NCI-H1105 (cell line): ENCODE measurements around the gene SPATA9.
"Not testable (repeated sequence)": the region's sequence is repeated elsewhere in the genome, so short reads cannot be mapped to it uniquely, and the experiment has no call there.

Experiments
- DNase-seq: peaks from one replicate; lab custom pipeline; 2025; lab: John Stamatoyannopoulos, UW

SPATA9 gene

DNA sequence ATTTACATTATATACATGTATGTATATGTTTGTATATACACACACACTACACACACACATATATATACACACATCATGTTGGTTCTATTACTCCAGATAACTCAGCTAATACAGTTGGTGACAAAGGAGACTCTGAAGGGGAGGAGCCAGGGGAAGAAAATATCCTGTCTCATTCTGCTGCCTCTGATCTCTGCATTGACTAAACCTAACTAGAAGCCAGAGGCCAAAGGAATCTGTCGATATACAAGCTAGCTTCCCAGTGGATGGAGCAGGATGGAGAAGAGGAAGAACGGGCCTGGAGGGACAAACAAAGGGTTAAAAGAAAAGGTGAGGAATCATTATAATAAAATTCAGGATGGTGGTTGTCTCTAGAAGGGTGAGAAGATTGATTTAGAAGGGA lies 34.6 kb upstream of the SPATA9 start:
- DNase-seq: no peak

GRCh38 chr5:95715799-95716461 lies 33.1 kb upstream of the SPATA9 start:
- DNase-seq: no peak

GRCh38 chr5:95713960-95714710 lies 31.3 kb upstream of the SPATA9 start:
- no peak for DNase-seq

GRCh38 chr5:95713246-95713645 lies 30.5 kb upstream of the SPATA9 start:
- not testable (repeated sequence) for DNase-seq

DNA sequence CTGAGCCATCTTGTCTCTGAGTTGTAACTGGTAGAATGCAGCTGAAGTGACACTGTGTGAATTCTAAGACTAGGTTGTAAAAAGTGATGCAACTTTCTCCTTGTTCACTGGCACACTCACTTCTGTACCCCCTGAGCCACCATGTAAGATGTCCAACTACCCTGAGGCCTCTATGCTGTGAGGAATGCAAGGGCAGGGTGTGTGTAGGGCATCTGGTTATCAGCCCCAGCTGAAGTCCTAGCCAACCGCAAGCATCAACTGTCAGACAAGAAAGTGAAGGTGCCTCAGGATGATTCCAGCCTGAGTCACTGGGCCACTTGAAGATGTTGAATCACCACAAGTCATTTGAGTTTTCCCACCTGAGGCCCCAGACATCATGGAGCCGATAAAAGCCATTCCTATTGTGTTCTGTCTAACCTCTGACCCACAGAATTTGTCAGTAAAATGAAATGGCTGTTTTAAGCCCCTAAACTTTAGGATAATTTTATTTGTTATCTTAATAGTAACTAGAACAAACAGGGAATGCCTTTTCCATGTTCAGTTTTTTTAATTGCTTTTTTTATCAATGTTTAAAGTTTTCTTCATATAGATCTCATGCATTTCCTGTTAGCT lies 29.7 kb upstream of the SPATA9 start:
- no peak for DNase-seq

- no peak for DNase-seq
These were observed 28.9 kb upstream of the SPATA9 start for GRCh38 chr5:95711501-95712346.

- not testable (repeated sequence) for DNase-seq
These were observed 28.1 kb upstream of the SPATA9 start for GRCh38 chr5:95710651-95711500.

GRCh38 chr5:95709967-95710650 lies 27.3 kb upstream of the SPATA9 start:
- no peak for DNase-seq

DNA sequence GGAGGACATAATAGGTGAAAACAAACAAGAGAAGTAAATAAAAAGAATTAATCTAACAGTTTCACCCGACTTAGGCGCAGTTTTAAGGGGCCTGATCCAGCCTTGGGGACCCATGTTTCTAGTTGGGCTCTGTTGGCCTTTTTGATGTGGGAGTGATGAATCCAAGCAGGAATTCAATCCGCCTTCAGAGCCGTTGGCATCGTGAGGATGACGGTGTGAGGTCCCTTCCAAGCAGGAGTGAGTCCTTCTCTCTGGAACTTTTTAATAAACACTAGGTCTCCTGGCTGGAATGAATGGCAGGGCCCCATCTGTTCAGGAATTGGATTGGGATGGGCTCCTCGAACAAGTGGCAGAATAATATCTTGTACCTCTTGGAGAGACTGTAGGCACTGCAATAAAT lies 26.1 kb upstream of the SPATA9 start:
- no peak for DNase-seq

GRCh38 chr5:95707534-95708188 lies 24.9 kb upstream of the SPATA9 start:
- not testable (repeated sequence) for DNase-seq

DNA sequence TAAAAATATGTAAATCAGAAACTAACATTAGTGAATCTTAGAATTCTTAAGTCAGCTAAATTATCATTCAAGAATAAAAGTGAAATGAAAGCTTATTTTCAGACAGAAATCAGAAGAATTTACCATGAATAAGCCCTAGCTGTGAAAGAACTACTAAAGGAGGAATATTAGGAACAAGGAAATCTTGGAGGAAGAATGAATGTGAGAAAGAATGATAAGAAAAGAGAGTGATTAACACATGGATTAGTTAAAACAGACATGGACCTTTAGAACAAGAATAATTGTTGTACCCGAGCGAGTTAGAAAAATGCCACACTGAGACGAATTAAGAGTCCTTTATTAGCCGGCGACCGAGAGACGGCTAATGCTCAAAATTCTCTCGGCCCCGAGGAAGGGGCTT lies 24.3 kb upstream of the SPATA9 start:
- no peak for DNase-seq

GRCh38 chr5:95706196-95706595 lies 23.4 kb upstream of the SPATA9 start:
- DNase-seq: not testable (repeated sequence)

- DNase-seq: no peak
These were observed 21.4 kb upstream of the SPATA9 start for GRCh38 chr5:95704150-95704549.

DNA sequence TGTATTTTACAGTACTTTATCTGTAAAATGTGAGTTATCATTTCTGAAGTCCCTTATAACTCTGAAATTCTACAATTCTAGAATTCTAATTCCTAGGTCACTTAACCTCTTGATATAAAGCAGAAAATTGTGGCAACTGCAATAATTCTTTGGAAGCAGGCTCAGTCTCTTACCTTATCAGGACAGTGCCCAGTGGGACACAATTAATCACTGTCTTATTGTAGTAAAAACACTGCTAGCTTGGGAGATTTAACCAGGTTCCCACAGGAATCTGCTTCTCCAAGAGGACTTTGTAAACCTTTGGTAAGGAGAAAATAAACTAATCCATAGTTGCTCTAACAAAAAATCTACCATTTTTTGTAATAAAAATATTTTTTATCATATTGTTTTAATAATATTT lies 18.3 kb upstream of the SPATA9 start:
- no peak for DNase-seq

GRCh38 chr5:95699337-95699736 lies 16.5 kb upstream of the SPATA9 start:
- no peak for DNase-seq

- DNase-seq: no peak
These were observed 15.2 kb upstream of the SPATA9 start for GRCh38 chr5:95697781-95698681.

DNA sequence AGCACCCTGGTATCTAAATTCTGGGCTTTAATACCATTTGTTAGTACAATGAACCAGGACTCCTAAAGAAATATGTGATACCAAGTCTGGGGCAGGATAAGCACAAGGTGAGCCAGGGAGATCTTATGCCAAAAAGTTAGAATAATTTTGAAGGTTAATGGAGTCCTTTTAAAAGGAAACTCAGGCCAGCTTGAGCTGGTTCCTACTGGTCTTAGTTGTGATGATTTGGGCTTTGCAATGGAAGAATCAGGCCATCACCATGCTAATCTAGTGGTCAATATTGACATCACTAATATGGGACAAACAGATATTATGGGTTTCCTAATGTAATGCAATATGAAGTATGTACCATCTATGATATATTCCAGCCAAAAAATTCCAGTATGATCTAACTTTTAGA lies 7.5 kb upstream of the SPATA9 start:
- no peak for DNase-seq

- no peak for DNase-seq
These were observed 6.9 kb upstream of the SPATA9 start for GRCh38 chr5:95689680-95690079.

DNA sequence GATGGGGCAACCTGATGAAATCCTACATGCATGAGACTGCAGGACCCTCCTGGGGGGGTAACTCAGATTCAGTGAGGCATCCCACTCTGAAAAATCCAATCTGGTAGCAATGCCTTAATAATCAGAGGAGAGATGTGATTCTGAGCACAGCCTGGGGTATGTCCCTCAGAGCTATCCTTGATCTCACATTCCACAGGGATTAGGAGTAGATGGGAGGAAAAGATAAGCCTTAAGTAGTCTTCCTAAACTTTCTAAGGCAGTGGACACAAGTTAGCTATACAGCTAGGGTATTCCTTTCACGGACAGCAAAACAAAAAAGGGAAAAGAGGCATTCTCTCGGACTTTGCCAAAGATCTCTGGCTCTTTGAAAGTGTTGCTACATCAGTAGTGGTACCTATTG lies 3.9 kb upstream of the SPATA9 start:
- DNase-seq: no peak
